PC-9 (cell line): ENCODE measurements around the gene BEST3. TPM values are rescaled to one million over a fixed set of nuclear protein-coding genes. Genes with fewer than 3 reads are reported as not detected.

ENCODE experiments used
- BruUV-seq: library from RNA; stranded (reverse); fragments of 400-500 nt; replicated peaks from 2 replicates; lab custom pipeline; 2021; lab: Mats Ljungman, UMichigan
- CTCF ChIA-PET: fragments of 300-600 bp; sonication (Branson Sonifier 250); formaldehyde crosslinking; loops from one replicate; lab custom pipeline; 2022; ENCODE audit warnings: antibody characterized with exemption; lab: Charles Lee
- POLR2A ChIA-PET: fragments of 300-600 bp; sonication (Branson Sonifier 250); formaldehyde crosslinking; loops from one replicate; lab custom pipeline; 2022; ENCODE audit warnings: antibody characterized with exemption; ENCODE audit not compliant: unreplicated experiment; lab: Charles Lee
- DNase-seq, 2 experiments: peaks; one replicate each; pipeline versions ENCODE4 v3.0.0 to v3.0.0-alpha.2; 2015 to 2022; ENCODE audit warnings: mixed read lengths in 1 of 2
- H2AFZ ChIP-seq: fragments of 200-600 bp; sonication (generic); 2 replicates; pipeline ENCODE4 v1.8.1; 2017; ENCODE audit warnings: antibody characterized with exemption
- H3F3A ChIP-seq: fragments of 200-600 bp; sonication (generic); 2 replicates; pipeline ENCODE4 v1.8.1; 2017; ENCODE audit warnings: antibody characterized with exemption, mild to moderate bottlenecking, low read depth; ENCODE audit not compliant: insufficient read depth
- H3K27ac ChIP-seq: fragments of 200-600 bp; sonication (generic); 2 replicates; pipeline ENCODE4 v1.6.1; 2016; ENCODE audit warnings: mixed run types
- H3K27me3 ChIP-seq: fragments of 200-600 bp; sonication (generic); 2 replicates; pipeline ENCODE4 v1.6.1; 2016; ENCODE audit warnings: low read depth, mixed run types; ENCODE audit not compliant: insufficient read depth
- H3K36me3 ChIP-seq: fragments of 200-600 bp; sonication (generic); 2 replicates; pipeline ENCODE4 v1.6.1; 2016; ENCODE audit warnings: low read depth, mixed run types
- H3K4me1 ChIP-seq: fragments of 200-600 bp; sonication (generic); replicated peaks from 2 replicates; pipeline ENCODE4 v1.6.1; 2016; ENCODE audit warnings: mixed run types; ENCODE audit not compliant: insufficient read depth
- H3K4me2 ChIP-seq: fragments of 200-600 bp; sonication (generic); 2 replicates; pipeline ENCODE4 v1.6.1; 2017; ENCODE audit warnings: mixed run types
- H3K4me3 ChIP-seq: fragments of 200-600 bp; sonication (generic); 2 replicates; pipeline ENCODE4 v1.6.1; 2016; ENCODE audit warnings: mixed run types
- H3K79me2 ChIP-seq: fragments of 200-600 bp; sonication (generic); 2 replicates; pipeline ENCODE4 v1.6.1; 2017; ENCODE audit warnings: low read depth, mixed run types
- H3K9me2 ChIP-seq: fragments of 200-600 bp; sonication (generic); 2 replicates; pipeline ENCODE4 v1.8.1; 2017; ENCODE audit warnings: mild to moderate bottlenecking; ENCODE audit not compliant: insufficient read depth
- H3K9me3 ChIP-seq: fragments of 200-600 bp; sonication (generic); 2 replicates; pipeline ENCODE4 v1.8.1; 2016; ENCODE audit warnings: low read depth; ENCODE audit not compliant: insufficient read depth
- H4K20me1 ChIP-seq: fragments of 200-600 bp; sonication (generic); 2 replicates; pipeline ENCODE4 v1.8.1; 2017; ENCODE audit not compliant: insufficient read depth
- EZH2 ChIP-seq: fragments of 200-600 bp; sonication (generic); IDR thresholded peaks from 2 replicates; pipeline ENCODE4 v1.8.0; 2017; ENCODE audit warnings: antibody characterized with exemption, low read depth
- intact Hi-C: fragments of 100-400 bp; cut with micrococcal nuclease; formaldehyde crosslinking; loops from one replicate; pipeline ENCODE4 v1.10.0; 2022; ENCODE audit not compliant: unreplicated experiment
- total RNA-seq: library from RNA; stranded (reverse); gene quantifications from 2 replicates; pipeline ENCODE4 v1.2.3, GENCODE V29; 2021
- TF ChIP-seq, protein P1 (sequence below): fragments of 200-600 bp; sonication (generic); conservative IDR thresholded peaks from 2 replicates; pipeline ENCODE4 v1.6.1; 2017; ENCODE audit warnings: mixed run types, antibody characterized with exemption, mild to moderate bottlenecking, moderate library complexity

The BEST3 gene
- total RNA-seq, 1 experiment from 2014 or later = 0.17 TPM

DNA sequence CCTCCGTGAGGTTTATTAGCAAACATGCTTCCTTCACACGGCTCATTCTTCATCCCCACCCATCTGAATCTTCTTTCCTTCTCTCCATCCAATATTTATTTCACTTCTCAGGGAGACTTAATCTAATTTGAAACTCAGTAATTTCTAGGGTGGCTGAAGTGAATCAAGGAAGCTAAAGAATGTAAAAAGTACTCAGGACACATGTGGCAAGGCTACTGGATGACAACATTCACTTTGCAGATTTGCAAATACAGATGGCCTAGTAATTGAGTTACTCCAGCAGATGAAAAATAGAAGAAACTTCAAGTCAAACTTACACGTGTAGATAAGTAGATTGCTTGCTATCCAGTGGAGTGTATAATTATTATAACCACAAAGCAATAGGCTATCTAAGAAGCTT lies 15.4 kb upstream of the BEST3 start:
- BruUV-seq = no TSS peak
- Histone ChIP-seq H3K79me2 (no peaks in the 10 kb centered on the region), H3K36me3 (no peaks in the 10 kb centered on the region), H3K4me3 (no peak overlapping the region), H4K20me1 (no peaks in the 10 kb centered on the region), H3K27ac (no peak overlapping the region), H3K9me3 (no peaks in the 10 kb centered on the region), H3K4me2 (no peak overlapping the region), H3K4me1 (no peaks in the 10 kb centered on the region), H3K27me3 (no peaks in the 10 kb centered on the region), H3F3A (no peaks in the 10 kb centered on the region), H2AFZ (no peak overlapping the region), H3K9me2 (no peaks in the 10 kb centered on the region)
- TF ChIP-seq, protein P1, sequence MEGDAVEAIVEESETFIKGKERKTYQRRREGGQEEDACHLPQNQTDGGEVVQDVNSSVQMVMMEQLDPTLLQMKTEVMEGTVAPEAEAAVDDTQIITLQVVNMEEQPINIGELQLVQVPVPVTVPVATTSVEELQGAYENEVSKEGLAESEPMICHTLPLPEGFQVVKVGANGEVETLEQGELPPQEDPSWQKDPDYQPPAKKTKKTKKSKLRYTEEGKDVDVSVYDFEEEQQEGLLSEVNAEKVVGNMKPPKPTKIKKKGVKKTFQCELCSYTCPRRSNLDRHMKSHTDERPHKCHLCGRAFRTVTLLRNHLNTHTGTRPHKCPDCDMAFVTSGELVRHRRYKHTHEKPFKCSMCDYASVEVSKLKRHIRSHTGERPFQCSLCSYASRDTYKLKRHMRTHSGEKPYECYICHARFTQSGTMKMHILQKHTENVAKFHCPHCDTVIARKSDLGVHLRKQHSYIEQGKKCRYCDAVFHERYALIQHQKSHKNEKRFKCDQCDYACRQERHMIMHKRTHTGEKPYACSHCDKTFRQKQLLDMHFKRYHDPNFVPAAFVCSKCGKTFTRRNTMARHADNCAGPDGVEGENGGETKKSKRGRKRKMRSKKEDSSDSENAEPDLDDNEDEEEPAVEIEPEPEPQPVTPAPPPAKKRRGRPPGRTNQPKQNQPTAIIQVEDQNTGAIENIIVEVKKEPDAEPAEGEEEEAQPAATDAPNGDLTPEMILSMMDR = no peak
- TF ChIP-seq EZH2 = no peak
- ChIA-PET POLR2A (no interaction called here), CTCF (no interaction called here)
- intact Hi-C loops = no loop called here
- no peak for DNase-seq

DNA sequence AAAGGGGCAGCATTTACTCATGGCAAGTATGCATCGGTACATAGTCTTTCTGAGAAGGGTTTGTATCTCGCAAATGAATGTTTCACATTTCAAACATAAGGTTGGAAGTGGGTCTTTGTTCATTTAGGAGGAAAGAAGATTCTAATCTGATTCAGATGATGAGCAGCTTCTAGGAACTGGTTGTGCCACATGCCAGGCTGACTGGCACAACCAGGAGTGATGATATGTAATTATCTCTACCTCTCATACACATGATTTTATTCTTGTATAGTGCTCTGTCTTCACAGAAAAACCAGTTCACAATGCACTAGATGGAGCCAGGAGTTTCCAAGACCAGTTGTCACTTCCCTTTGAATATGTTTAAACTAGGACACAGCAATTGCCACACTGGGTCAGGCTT lies 13.7 kb upstream of the BEST3 start:
- Histone ChIP-seq H3K4me2 (no peak overlapping the region), H4K20me1 (no peaks in the 10 kb centered on the region), H3K9me3 (0 out of 2 replicates have a peak, but pooled peaks cover 8% of the 10 kb centered on the region), H3K4me1 (no peaks in the 10 kb centered on the region), H3K79me2 (no peaks in the 10 kb centered on the region), H2AFZ (no peak overlapping the region), H3K27ac (no peak overlapping the region), H3K9me2 (no peaks in the 10 kb centered on the region), H3F3A (no peaks in the 10 kb centered on the region), H3K36me3 (no peaks in the 10 kb centered on the region), H3K27me3 (no peaks in the 10 kb centered on the region), H3K4me3 (no peak overlapping the region)
- TF ChIP-seq, protein P1 = no peak
- no peak for TF ChIP-seq EZH2
- POLR2A ChIA-PET = no interaction called here
- intact Hi-C loops = no loop called here
- CTCF ChIA-PET = no interaction called here
- peak in 1 of 2 experiments; percentile 36 for DNase-seq
- BruUV-seq = no TSS peak

DNA sequence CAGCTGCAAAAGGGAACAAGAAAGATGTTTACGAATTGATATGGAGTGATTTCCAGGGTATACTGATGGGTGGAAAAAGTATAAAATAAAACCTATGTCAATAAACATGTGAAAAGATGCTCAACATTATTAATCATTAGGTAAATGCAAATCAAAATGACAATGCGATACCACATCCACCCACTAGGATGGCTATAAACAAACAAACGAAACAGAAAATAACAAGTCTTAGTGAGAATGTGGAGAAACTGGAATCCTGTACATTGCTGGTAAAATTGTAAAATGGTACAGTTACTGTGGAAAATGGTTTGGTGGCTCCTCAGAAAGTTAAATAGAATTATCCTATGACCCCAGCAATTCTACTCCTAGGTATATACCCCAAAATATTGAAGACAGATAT lies 9.5 kb upstream of the BEST3 start:
- Histone ChIP-seq H3K4me2 (no peak overlapping the region), H3K9me3 (0 out of 2 replicates have a peak, but pooled peaks cover 8% of the 10 kb centered on the region), H3K27me3 (no peaks in the 10 kb centered on the region), H2AFZ (no peak overlapping the region), H3K9me2 (no peaks in the 10 kb centered on the region), H3K4me3 (no peak overlapping the region), H3K4me1 (no peaks in the 10 kb centered on the region), H3F3A (no peaks in the 10 kb centered on the region), H3K36me3 (no peaks in the 10 kb centered on the region), H4K20me1 (no peaks in the 10 kb centered on the region), H3K79me2 (no peaks in the 10 kb centered on the region), H3K27ac (no peak overlapping the region)
- intact Hi-C loops = no loop called here
- ChIA-PET CTCF (no interaction called here), POLR2A (no interaction called here)
- DNase-seq = no peak
- no TSS peak for BruUV-seq
- TF ChIP-seq, protein P1 = peak; percentile 52
- TF ChIP-seq EZH2 = no peak
